GM18867 (cell line): ENCODE data around the gene TPPP2.

Experiments
- ATAC-seq: cut with Tn5 transposase; IDR thresholded peaks from one replicate; pipeline ENCODE4 v1.9.1; 2021; ENCODE audit warnings: mild to moderate bottlenecking, moderate library complexity; ENCODE audit not compliant: unreplicated experiment

Gene TPPP2

DNA sequence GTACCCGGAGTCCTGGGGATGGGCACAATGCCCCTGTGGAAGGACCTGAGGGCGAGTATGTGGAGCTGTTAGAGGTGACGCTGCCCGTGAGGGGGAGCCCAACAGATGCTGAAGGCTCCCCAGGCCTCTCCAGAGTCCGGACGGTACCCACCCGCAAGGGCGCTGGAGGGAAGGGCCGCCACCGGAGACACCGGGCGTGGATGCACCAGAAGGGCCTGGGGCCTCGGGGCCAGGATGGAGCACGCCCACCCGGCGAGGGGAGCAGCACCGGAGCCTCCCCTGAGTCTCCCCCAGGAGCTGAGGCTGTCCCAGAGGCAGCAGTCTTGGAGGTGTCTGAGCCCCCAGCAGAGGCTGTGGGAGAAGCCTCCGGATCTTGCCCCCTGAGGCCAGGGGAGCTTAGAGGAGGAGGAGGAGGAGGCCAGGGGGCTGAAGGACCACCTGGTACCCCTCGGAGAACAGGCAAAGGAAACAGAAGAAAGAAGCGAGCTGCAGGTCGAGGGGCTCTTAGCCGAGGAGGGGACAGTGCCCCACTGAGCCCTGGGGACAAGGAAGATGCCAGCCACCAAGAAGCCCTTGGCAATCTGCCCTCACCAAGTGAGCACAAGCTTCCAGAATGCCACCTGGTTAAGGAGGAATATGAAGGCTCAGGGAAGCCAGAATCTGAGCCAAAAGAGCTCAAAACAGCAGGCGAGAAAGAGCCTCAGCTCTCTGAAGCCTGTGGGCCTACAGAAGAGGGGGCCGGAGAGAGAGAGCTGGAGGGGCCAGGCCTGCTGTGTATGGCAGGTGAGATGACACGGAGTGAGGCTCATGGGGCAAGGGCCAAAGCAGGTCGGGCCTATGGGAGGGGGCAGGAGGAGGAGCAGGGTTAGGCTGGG is 44.6 kb downstream of the TPPP2 start:
- ATAC-seq: no peak

DNA sequence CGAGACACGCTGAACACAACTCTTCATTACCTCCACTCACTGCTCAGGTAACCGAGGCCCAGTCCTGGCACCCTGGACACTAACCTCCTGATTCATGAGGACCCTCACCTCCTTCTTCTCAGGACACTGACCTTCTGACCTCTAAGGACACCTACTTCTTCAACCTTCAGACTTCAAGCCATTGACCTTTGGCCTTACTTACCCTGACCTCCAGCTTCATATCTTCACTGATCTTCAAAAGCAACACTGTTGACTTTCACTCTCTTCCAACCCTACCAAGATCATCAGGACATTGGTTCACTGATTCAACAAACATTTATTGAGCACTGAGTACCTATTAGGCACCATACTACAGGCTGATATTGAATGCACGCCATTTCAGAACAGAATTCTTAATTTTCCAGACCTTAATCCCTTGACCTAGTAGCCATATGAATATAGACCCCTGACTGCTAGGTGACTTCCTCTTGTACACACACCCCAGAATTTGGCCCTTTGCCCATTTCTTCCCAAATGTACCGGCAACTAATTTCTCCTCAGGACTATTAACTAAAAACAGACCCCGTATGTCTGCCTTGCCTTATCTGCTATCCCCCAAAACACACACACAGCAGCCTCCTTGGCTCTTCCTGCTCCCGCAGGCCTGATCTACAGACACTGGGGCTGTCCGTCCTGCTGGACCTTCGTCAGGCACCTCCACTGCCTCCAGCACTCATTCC is 45.9 kb downstream of the TPPP2 start:
- no peak for ATAC-seq

GRCh38 chr14:21077672-21078071 is 47.7 kb downstream of the TPPP2 start:
- ATAC-seq: no peak

DNA sequence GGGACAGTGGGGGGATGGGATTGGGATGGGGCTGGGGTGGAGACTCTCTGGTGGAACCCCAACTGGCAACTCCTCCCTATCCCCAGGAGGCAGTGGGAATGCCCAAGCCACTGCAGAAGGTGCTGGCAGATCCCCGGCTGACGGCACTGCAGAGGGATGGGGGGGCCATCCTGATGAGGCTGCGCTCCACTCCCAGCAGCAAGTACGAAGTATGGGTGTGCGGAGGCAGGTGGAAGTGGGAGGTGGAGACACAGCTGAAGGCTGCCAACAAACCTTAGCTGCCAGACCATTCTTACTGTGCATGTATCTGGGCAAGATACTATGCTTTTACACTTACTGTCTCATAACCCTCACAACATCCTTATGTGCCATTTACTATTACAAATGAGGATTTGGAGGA is 48.3 kb downstream of the TPPP2 start:
- ATAC-seq: no peak

DNA sequence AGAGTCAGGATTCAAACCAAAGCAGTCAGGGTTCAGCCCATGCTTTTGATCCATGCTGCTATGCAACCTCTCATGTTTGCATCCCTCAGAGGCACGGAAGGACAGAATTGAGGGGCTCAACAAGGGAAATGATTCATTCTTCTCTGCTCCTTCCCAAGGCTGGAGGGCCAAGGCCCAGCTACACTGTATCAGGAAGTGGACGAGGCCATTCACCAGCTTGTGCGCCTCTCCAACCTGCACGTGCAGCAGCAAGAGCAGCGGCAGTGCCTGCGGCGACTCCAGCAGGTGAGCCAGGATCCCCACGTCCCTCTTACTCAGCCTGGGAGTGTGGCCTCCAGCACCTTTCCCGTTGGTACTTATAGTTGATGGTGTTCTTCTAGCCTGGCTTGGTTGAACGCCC is 48.7 kb downstream of the TPPP2 start:
- ATAC-seq: no peak

- ATAC-seq: no peak
Observed at GRCh38 chr14:21081521-21082142, 51.6 kb downstream of the TPPP2 start.
